GM10266 (cell line): ENCODE measurements around the gene CTNNAL1.

Source experiments
- DNase-seq: peaks from one replicate; pipeline ENCODE4 v3.0.0; 2012; ENCODE audit errors: extremely low spot score
- TF ChIP-seq, protein P1 (sequence below): IDR thresholded peaks from 2 replicates; pipeline ENCODE4 v1.5.1; 2012; ENCODE audit warnings: mild to moderate bottlenecking, low read depth; ENCODE audit not compliant: control insufficient read depth, insufficient read depth; ENCODE audit errors: missing control alignments

The CTNNAL1 gene

DNA sequence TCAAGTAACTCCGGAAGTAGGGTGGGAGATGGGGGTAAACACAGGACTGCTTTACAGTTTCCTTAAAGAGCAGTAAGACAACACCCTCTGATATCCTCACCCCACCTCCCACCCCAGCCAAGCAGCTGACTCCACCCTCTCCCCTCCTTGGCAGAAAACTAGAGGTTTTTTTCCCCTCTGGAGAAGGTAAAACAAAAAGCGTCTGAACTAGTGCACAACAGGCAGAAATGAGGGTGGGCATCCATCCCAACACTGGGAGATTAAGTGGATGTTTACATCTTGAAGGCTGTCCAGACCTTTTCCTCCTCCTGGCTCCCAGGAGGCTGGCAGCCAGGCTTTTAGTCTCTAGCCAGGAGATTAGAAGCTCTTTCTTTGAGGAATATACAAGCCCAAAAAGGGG lies 13.9 kb upstream of the CTNNAL1 start:
- TF ChIP-seq, protein P1, sequence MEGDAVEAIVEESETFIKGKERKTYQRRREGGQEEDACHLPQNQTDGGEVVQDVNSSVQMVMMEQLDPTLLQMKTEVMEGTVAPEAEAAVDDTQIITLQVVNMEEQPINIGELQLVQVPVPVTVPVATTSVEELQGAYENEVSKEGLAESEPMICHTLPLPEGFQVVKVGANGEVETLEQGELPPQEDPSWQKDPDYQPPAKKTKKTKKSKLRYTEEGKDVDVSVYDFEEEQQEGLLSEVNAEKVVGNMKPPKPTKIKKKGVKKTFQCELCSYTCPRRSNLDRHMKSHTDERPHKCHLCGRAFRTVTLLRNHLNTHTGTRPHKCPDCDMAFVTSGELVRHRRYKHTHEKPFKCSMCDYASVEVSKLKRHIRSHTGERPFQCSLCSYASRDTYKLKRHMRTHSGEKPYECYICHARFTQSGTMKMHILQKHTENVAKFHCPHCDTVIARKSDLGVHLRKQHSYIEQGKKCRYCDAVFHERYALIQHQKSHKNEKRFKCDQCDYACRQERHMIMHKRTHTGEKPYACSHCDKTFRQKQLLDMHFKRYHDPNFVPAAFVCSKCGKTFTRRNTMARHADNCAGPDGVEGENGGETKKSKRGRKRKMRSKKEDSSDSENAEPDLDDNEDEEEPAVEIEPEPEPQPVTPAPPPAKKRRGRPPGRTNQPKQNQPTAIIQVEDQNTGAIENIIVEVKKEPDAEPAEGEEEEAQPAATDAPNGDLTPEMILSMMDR, result no peak
- DNase-seq, result no peak

DNA sequence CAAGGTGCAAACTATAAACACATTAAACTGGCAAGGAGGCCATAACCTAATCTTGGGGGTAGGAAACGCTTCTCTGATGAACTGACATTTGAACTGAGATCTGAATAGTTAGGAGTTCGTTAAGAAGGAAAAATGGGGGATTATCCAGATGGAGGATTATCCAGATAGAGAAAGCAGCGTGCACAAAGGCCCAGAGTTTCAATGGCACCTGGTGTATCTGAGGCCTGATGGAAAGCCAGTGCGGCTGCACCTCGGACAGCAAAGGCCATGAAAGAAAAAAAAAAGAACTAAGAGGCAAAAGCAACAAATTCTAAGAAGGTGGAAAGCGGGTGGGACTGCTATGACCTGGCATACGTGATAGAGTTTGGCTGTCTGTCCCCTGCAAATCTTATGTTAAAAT lies 13.0 kb upstream of the CTNNAL1 start:
- DNase-seq, result no peak
- TF ChIP-seq, protein P1, result no peak

- DNase-seq, result no peak
Measured at GRCh38 chr9:109022873-109023272, 9.6 kb upstream of the CTNNAL1 start.

DNA sequence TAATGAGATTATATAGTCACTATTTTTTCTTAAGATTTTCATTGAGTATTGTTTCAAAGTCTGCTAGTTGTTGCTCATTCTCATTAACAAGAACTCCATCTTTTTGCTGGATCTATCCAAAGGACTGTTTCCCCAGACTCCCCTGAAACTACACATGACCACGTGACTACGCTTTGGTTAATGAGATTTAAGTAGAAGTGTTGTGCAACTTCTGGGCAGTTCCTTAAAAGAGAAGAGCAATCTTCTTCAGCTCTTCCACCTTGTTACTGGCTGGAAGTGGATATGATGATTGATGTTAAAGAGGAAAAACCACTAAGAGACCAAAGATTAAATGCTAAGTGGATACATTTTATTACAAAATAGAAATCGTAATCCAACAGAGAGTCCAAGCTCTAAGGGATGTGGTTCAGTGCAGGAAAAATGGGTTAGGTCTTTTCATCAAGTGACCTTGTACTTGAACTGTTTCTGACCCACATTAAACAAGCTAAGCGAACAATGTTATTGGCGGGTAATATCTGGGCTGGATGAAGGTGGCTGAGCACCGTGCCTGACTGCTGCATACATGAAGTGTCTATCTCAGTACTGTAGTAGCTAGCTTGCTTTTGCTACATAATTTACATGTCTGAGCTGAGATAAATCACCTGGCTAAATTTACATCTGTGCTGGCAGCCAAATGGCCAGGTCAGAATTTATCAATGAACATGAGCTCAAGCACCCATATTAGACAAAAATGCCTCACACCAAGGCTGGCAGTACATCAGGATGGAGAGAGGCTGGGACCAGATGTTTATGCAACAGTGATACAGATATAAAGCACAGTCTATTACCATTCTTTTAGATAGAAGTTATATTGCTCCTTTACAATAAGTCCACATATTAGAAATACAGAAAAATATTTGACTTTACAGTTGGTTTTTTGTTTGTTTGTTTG lies 7.5 kb upstream of the CTNNAL1 start:
- no peak for DNase-seq
- TF ChIP-seq, protein P1, result no peak

More at GRCh38 chr9:109022873-109023272, 9.6 kb upstream of the CTNNAL1 start:
- TF ChIP-seq, protein P1, result no peak

- TF ChIP-seq, protein P1, result no peak
- no peak for DNase-seq
Measured at GRCh38 chr9:109020113-109020512, 6.8 kb upstream of the CTNNAL1 start.

DNA sequence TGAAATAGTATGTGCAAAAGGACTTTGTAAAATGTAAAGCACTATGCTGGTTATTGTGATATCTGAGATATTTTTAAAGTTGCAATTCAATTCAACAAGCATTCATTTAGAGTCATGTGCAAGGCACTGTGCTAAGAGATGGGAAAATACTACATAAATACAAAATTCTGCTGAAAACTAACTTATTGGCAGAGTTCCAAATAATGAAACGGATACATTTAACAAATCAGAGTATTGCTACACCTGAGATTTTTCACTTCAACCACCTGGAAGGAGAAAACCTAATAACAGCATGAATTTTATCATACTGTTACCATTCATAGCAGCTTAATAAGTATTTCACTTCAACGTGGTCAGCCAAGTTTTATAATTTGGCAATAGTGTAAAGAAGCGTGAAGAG lies 6.1 kb upstream of the CTNNAL1 start:
- TF ChIP-seq, protein P1, result no peak
- DNase-seq, result no peak

DNA sequence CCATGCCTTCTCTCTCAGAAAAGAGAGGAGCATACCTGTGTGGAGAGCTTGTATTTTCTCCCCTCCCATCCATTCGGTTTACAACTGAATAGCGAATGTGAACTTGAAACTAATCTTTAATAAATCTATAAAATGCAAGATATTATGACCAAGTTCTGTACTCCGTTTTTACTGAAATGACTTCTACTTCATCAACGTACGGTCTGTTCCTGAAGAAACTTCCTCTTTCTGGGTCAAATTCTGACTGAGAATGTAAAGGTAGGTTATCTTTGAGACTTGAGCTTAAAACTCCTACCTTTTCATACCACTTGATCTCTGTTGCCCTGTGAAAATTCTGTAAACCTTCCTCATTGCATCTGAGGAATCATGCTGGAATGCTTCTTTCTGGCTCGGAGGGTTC lies 4.2 kb upstream of the CTNNAL1 start:
- peak; percentile 40 for DNase-seq
- TF ChIP-seq, protein P1, result no peak
